ENCODE results near the gene OTUB2. TPM values are rescaled to one million over a fixed set of nuclear protein-coding genes. Genes with fewer than 3 reads are reported as not detected.
A peak's percentile ranks its signal among the peaks of the same experiment; 100 is the strongest.

The OTUB2 gene
- total and polyA plus RNA-seq, 2 experiments from 2014 or later, result 2.7 to 2.8 TPM

- Histone ChIP-seq H3K27ac (no peak overlapping the region), H3K4me2 (peak overlapping the region; percentile 75), H3K27me3 (no peaks in the 10 kb centered on the region), H3K4me3 (no peak overlapping the region), H2AFZ (no peak overlapping the region), H3K9me3 (ENCODE audit: low read depth) (no peaks in the 10 kb centered on the region), H3K79me2 (no peaks in the 10 kb centered on the region), H3K9me2 (replicated peaks; ENCODE audit: insufficient read depth) (no peaks in the 10 kb centered on the region), H3K36me3 (replicated peaks; ENCODE audit: insufficient read depth, low read depth) (no peaks in the 10 kb centered on the region), H3K4me1 (ENCODE audit: insufficient read depth) (peaks cover 3% of the 10 kb centered on the region), H4K20me1 (ENCODE audit: insufficient read depth, poor library complexity, severe bottlenecking) (no peaks in the 10 kb centered on the region)
- DNase-seq (ENCODE audit: low spot score), result no peak
- no peak for TF ChIP-seq CTCF (IDR thresholded peaks at IDR 0.05; ENCODE audit: poor library complexity)
- no peak for TF ChIP-seq EZH2 (IDR thresholded peaks at IDR 0.05; ENCODE audit: borderline replicate concordance)
- TF ChIP-seq EZH2phosphoT487 (IDR thresholded peaks at IDR 0.05; ENCODE audit: low read depth, severe bottlenecking, unreplicated experiment), result no peak
- 91% methylated on average over 14 of the region's 14 CpGs for WGBS (ENCODE audit: low lambda C conversion rate, missing lambda C conversion rate)
These were observed 1.7 kb downstream of the OTUB2 start for GRCh38 chr14:94027566-94028449.

- Histone ChIP-seq H3K79me2 (no peaks in the 10 kb centered on the region), H3K9me3 (ENCODE audit: low read depth) (no peaks in the 10 kb centered on the region), H3K27ac (no peak overlapping the region), H3K4me1 (ENCODE audit: insufficient read depth) (no peaks in the 10 kb centered on the region), H3K4me3 (no peak overlapping the region), H2AFZ (no peak overlapping the region), H3K36me3 (replicated peaks; ENCODE audit: insufficient read depth, low read depth) (no peaks in the 10 kb centered on the region), H4K20me1 (ENCODE audit: insufficient read depth, poor library complexity, severe bottlenecking) (no peaks in the 10 kb centered on the region), H3K9me2 (replicated peaks; ENCODE audit: insufficient read depth) (no peaks in the 10 kb centered on the region), H3K27me3 (no peaks in the 10 kb centered on the region), H3K4me2 (no peak overlapping the region)
- 50% methylated on average over 4 of the region's 4 CpGs for WGBS (ENCODE audit: low lambda C conversion rate, missing lambda C conversion rate)
- TF ChIP-seq EZH2 (IDR thresholded peaks at IDR 0.05; ENCODE audit: borderline replicate concordance) (no peak), CTCF (IDR thresholded peaks at IDR 0.05; ENCODE audit: poor library complexity) (no peak), EZH2phosphoT487 (IDR thresholded peaks at IDR 0.05; ENCODE audit: low read depth, severe bottlenecking, unreplicated experiment) (no peak)
- DNase-seq (ENCODE audit: low spot score), result no peak
These were observed 2.3 kb downstream of the OTUB2 start for GRCh38 chr14:94028450-94028826.

- DNase-seq (ENCODE audit: low spot score), result no peak
- no peak overlapping the region for H2AFZ ChIP-seq
- no peaks in the 10 kb centered on the region for H3K27me3 ChIP-seq
- H3K9me3 ChIP-seq (ENCODE audit: low read depth), result no peaks in the 10 kb centered on the region
- H4K20me1 ChIP-seq (ENCODE audit: insufficient read depth, poor library complexity, severe bottlenecking), result no peaks in the 10 kb centered on the region
- no peak overlapping the region for H3K4me3 ChIP-seq
- no peaks in the 10 kb centered on the region for H3K9me2 ChIP-seq (replicated peaks; ENCODE audit: insufficient read depth)
- 88% methylated on average over 4 of the region's 4 CpGs for WGBS (ENCODE audit: low lambda C conversion rate, missing lambda C conversion rate)
- H3K27ac ChIP-seq, result no peak overlapping the region
- no peaks in the 10 kb centered on the region for H3K79me2 ChIP-seq
- no peaks in the 10 kb centered on the region for H3K36me3 ChIP-seq (replicated peaks; ENCODE audit: insufficient read depth, low read depth)
- TF ChIP-seq CTCF (IDR thresholded peaks at IDR 0.05; ENCODE audit: poor library complexity) (no peak), EZH2 (IDR thresholded peaks at IDR 0.05; ENCODE audit: borderline replicate concordance) (no peak), EZH2phosphoT487 (IDR thresholded peaks at IDR 0.05; ENCODE audit: low read depth, severe bottlenecking, unreplicated experiment) (no peak)
- no peak overlapping the region for H3K4me2 ChIP-seq
- no peaks in the 10 kb centered on the region for H3K4me1 ChIP-seq (ENCODE audit: insufficient read depth)
These were observed 3.1 kb downstream of the OTUB2 start for GRCh38 chr14:94029265-94029664.
